Measurements from ENCODE around the gene NNT.
"Not testable (repeated sequence)": the region's sequence is repeated elsewhere in the genome, so short reads cannot be mapped to it uniquely, and the experiment has no call there.

Gene NNT

GRCh38 chr5:43729846-43730478, 127.0 kb downstream of the NNT start:
- DNase-seq, result no peak

- DNase-seq, result no peak
Observed at GRCh38 chr5:43730832-43731342, 127.9 kb downstream of the NNT start.

GRCh38 chr5:43731573-43731972, 128.6 kb downstream of the NNT start:
- DNase-seq, result no peak

- DNase-seq, result not testable (repeated sequence)
Observed at GRCh38 chr5:43745923-43746548, 143.1 kb downstream of the NNT start.

GRCh38 chr5:43750809-43751208, 147.8 kb downstream of the NNT start:
- no peak for DNase-seq

- DNase-seq, result no peak
Observed at GRCh38 chr5:43753069-43753468, 150.1 kb downstream of the NNT start.

Data from GF-D8 (cell line).